GM18508 (cell line): Measurements from ENCODE around the gene ZNF644.

Experiments used
- ATAC-seq: cut with Tn5 transposase; IDR thresholded peaks from one replicate; pipeline ENCODE4 v1.9.1; 2021; ENCODE audit warnings: moderate number of reproducible peaks; ENCODE audit not compliant: insufficient read depth, unreplicated experiment

The ZNF644 gene

DNA sequence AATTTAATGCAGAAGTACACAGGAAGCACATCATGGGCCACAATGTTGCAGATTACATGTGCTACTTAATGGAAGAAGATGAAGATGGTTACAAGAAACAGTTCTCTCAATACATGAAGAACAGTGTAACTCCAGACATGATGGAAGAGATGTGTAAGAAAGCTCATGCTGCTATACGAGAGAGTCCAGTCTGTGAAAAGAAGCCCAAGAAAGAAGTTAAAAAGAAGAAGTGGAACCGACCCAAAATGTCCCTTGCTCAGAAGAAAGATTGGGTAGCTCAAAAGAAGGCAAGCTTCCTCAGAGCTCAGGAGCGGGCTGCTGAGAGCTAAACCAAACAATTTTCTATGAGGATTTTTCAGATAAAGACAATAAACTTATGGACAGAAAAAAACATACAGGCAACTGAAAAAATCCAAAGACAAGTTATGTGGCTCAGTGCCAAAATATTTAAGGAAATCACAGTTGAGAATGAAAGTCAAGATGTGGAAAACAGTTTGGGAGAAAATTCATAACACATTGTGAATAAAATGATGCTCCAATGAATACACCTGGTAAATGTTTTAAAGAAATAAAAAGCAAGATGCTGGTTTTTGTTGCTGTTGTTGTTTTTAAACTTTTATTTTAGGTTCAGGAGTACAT, 2.8 kb upstream of the ZNF644 start:
- ATAC-seq = no peak

DNA sequence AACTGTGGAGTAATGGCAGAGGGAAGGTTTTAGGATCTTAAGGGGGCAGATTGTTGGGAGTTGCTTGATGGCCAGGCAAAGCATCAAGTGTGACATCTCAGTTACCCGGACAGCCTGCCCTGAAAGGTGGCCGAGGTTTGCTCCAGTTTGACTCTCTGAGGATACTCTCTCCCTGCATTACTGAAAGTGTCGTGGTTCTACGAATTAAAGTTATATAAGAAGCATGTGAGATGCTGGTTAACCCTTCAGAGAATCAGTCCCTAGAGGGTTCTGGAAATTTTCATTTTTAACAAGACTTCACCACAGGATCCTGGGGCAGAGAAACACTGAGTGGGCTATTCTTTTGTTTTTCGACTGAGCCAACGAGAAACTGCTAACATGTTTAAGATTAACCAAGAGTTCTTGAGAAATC, 689 bp upstream of the ZNF644 start:
- ATAC-seq = no peak

GRCh38 chr1:91020967-91021685, 709 bp downstream of the ZNF644 start:
- ATAC-seq = peak; percentile 25

DNA sequence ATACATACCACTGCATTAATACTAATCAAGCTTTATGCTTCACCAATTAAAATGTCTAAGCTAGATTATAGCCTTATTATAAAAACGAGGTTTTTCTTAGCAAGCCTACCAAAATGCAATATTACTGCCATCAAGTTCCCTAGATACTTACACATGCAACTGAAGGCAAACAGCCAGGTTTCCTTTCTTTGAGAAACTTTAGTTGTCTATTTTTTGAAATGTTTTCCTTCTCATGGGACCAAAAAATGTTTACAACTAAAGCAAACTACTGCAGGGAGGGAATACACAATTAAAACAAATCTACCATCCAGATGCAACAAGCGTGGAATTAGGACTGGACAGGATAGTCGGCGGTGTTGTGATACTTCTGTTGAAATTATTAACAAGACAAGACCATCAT, 1.3 kb downstream of the ZNF644 start:
- no peak for ATAC-seq

- no peak for ATAC-seq
Observed at GRCh38 chr1:91018006-91018405, 3.8 kb downstream of the ZNF644 start.

DNA sequence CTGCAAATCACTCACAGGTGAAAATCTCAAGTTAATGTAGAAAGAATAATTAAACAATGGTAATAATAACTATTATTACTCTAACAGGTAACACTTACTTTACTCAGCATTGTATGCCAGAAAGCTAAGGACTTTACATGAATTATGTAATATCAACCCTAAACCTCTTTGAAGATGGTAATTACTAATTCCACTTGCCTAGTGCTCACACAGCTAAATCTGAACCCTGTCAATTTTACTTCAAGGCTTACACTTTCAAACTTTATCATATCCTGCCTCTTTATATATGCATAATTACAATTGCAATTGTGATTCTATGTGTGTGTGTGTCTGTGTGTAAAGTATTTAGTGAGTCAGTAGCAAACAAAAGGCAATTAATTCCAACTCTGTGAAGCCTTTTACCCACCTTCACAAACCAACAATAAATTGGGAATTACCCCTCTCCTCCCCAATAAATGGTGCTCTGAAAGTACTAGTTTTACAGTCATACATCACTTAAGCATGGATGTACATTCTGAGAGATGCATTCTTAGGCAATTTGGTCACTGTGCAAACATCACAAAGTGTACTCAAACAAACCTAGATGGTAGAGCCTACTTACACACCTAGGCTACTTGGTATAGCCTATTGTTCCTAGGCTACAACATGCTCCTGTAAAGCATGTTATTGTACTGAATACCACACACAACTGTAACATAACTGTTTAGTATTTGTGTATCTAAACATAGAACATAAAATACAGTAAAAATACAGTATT, 5.9 kb downstream of the ZNF644 start:
- no peak for ATAC-seq

DNA sequence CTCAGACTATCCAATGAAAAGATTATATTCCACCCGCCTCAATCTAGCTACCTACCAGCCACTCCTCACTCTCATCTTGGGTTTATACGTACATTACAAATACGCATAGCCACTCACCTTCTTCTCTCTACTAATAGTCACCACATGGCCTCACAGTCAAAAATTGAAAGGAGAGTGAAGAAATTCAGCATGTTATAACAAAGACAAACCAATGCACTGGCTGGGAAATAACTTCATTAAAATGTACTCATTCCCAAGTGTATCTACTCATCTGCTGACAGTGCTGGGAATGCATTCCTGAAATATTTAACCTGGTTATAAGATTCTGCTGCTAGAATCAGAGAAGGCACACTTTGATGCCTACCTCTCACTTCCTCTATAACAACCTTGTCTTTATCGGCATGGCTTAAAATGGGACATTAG, 6.5 kb downstream of the ZNF644 start:
- ATAC-seq = no peak

GRCh38 chr1:91014475-91014874, 7.4 kb downstream of the ZNF644 start:
- ATAC-seq = no peak

DNA sequence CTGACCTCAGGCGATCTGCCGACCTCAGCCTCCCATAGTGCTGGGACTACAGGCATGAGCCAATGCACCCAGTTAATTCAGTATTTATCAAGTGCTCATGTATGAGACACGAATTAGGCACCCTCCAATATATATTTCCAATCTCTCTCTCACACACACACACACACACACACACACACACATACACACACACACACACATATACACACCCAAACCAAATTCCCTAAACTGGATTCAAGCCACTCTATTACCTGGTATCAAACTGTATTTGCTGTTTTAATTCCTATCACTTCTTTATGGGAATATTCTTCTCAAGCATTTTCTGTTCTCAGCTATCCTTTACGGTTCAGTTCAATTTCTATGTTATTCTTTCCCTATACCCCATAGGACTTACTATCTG, 8.5 kb downstream of the ZNF644 start:
- ATAC-seq = no peak

- ATAC-seq = no peak
Observed at GRCh38 chr1:91012196-91012595, 9.6 kb downstream of the ZNF644 start.

DNA sequence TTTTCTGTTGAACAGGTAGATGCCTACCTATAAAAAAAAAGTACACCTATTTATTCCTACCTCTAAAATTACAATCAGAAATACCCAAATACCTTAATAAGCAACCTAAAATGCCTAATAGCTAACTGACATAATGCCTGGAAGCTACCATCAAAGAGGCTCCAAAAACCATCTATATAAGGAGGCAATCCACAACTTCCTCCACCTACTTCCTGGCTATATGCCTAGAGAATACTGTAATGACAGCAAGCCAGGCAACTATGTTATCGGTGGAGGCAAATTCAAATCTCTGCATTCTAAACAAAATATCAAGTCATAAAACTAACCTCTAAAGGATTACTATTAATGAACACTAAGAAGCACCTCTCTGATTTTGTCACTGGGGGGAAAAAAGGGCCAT, 10.1 kb downstream of the ZNF644 start:
- ATAC-seq = no peak

DNA sequence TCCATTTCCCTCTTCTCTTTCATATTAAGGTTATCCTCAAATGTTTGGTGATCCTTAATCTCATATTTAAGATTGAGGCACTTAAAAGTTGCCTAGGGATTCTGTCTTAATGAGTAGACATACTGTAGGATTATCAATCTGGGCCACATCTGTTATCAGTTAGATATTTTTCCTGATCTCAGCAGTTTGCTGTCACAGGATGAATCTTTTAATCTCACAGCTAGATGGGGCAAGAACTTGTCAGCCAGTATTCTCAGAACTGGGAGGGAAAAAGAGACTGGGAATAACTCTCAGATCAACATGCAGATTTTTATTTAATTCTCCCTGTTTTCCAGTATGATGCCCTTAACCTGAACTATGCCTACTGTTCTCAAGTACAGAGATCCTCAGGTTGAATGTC, 14.0 kb downstream of the ZNF644 start:
- ATAC-seq = no peak

DNA sequence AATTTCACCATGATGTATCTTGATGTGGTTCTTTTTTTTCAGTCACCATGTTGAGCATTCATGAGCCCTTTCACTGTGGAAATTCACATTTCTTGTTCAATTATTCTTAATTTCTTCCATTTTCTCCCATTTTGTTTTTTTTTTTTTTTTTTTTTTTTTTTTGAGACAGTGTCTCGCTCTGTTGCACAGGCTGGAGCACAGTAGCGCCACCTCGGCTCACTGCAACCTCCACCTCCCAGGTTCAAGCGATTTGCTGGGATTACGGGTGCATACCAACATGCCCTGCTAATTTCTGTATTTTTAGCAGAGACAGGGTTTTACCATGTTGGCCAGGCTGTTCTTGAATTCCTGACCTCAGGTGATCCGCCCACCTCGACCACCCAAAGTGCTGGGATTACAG, 14.7 kb downstream of the ZNF644 start:
- no peak for ATAC-seq

- no peak for ATAC-seq
Observed at GRCh38 chr1:91006113-91006908, 15.5 kb downstream of the ZNF644 start.

DNA sequence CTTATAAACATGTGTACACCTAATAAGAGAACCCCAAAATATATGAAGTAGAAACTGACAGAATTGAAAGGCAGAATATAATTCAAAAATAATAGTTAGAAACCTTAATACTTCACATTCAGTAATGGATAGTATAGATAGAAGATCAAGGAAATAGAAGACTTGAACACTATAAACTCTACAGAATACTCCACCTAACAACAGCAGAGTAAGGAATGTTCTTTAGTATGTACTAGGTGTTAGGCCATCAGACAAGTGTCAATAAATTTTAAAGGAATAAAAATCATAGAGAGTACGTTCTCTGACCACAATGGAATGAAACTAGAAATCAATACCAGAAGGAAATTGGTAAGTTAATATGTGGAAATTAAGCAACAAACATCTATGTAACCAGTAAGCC, 16.6 kb downstream of the ZNF644 start:
- ATAC-seq = no peak

DNA sequence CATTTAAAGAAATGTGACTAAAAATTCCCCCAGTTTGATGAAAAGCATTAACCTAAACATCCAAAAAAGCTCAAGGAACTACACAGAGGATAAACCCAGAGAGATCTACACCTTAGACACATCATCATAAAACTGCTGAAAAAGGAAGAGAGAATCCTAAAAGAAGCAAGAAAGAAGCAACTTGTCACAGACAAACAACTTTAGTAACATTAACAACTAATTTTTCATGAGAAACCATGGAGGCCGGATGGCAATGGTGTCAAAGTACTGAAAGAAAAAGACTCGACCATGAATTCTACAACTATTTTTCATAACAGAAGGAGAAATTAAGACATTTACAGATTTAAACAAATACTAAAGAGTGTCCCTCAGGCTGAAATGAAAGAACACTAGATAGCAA, 17.7 kb downstream of the ZNF644 start:
- no peak for ATAC-seq

GRCh38 chr1:90996742-90997413, 25.0 kb downstream of the ZNF644 start:
- no peak for ATAC-seq

DNA sequence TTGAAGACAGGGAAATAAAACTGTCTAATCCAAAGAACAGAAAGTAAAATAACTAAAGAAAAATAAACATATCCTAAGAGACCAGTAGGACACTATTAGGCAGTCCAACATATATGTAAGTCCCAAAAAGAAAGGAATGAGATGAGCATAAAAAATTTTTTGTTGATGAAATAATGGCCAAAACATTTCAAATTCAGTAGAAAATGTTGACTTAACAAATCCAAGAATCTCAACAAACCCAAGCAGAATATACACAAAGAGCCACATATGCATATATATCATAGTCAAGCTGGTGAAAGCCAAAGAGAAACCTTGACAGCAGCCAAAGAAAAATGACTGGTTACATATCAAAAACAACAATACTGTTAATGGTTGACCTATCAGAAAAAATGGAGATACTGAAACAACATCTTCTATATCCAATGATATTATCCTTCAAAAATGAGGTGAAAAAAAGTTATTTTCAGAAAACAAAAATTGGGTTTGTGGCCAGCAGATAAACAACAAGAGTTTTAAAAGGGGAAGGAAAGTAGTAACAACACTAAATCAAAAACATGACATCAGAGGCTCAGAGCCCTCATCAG, 26.4 kb downstream of the ZNF644 start:
- ATAC-seq = no peak

GRCh38 chr1:90994461-90994860, 27.4 kb downstream of the ZNF644 start:
- ATAC-seq = no peak

DNA sequence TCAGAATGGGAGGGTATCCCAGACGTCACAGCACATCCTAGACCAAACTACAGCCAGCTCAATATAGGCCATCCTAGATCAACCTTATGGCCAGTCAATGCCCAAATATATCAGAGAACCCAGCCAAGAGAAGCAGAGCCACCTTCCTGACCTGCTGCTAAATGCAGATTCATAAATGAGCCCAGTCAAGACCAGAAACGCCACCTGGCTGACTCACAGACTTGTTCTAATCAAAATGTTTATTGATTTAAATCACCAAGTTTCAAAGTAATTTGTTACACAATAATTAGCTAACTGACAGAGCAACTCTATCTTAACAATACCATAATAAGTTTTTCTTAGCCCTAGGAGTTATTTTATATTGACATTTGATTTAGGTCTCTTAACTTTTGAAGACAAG, 28.6 kb downstream of the ZNF644 start:
- ATAC-seq = no peak
